Upper lobe of left lung (tissue), 4 donors: ENCODE data around the gene MYO18B.

ENCODE experiments used
- CTCF ChIP-seq, 6 experiments: fragments of 450-650 bp in 4 of 6; fragments of 200-600 bp in 2 of 6; sonication (generic) in 2 of 6; IDR thresholded peaks; one replicate each; pipeline ENCODE4 v1.5.1; 2016 to 2019; ENCODE audit warnings: antibody characterized with exemption in 6 of 6
- EP300 ChIP-seq, 4 donors: sonication (generic); formaldehyde crosslinking; IDR thresholded peaks; one replicate each; pipeline ENCODE4 v1.5.1; 2017; ENCODE audit warnings: antibody characterized with exemption in 4 of 4, control low read depth in 2 of 4
- POLR2A ChIP-seq, 4 donors: fragments of 450-650 bp; IDR thresholded peaks; one replicate each; pipeline ENCODE4 v1.5.1; 2016 to 2017; ENCODE audit warnings: antibody characterized with exemption in 4 of 4, mild to moderate bottlenecking in 2 of 4
- POLR2AphosphoS5 ChIP-seq, 2 donors: sonication (generic); formaldehyde crosslinking; IDR thresholded peaks; one replicate each; pipeline ENCODE4 v1.5.1; 2017; ENCODE audit warnings: antibody characterized with exemption in 2 of 2

- no peak for TF ChIP-seq CTCF (IDR thresholded peaks at IDR 0.05)
- no peak for TF ChIP-seq POLR2A (IDR thresholded peaks at IDR 0.05)
- no peak for TF ChIP-seq EP300 (IDR thresholded peaks at IDR 0.05)
- no peak for TF ChIP-seq POLR2AphosphoS5 (IDR thresholded peaks at IDR 0.05)
Observed at GRCh38 chr22:25735650-25736049, 6.3 kb upstream of the MYO18B start.
